ENCODE data around the gene ATG4A. TPM values are rescaled to one million over a fixed set of nuclear protein-coding genes. Genes with fewer than 3 reads are reported as not detected.

The ATG4A gene
- total and polyA plus RNA-seq, 9 of the 15 experiments (the other 6 are each of a cell fraction or from before 2014, with no cell fraction given): 7.3 to 24.5 (median 16.6) TPM

GRCh38 chrX:108088511-108088910 is 3.1 kb upstream of the ATG4A start (continued):
- TF ChIP-seq ZNF407 (IDR thresholded peaks at IDR 0.05; ENCODE audit: low read depth) (no peak), RFX1 (IDR thresholded peaks at IDR 0.05) (no peak), TOE1 (IDR thresholded peaks at IDR 0.05; ENCODE audit: borderline replicate concordance) (peak; percentile 55; the same call in 1 of the 2 replicates), TOE1 (CRISPR knock-in tag; IDR thresholded peaks at IDR 0.05; ENCODE audit: borderline replicate concordance, low read depth) (no peak), PATZ1 (CRISPR knock-in tag; IDR thresholded peaks at IDR 0.05; ENCODE audit: borderline replicate concordance) (no peak), NFXL1 (CRISPR knock-in tag; IDR thresholded peaks at IDR 0.05) (no peak), FOXK2 (conservative IDR thresholded peaks at IDR 0.05 in 1 of 2, IDR thresholded peaks at IDR 0.05 in 1 of 2; ENCODE audit: low read depth in 2 of 2) (peak; percentile 63 to 70; a peak in 3 of 4 replicates), E2F3 (CRISPR knock-in tag; IDR thresholded peaks at IDR 0.05) (no peak), STAT5A (IDR thresholded peaks at IDR 0.05; ENCODE audit: borderline replicate concordance, low read length) (peak; percentile 58; the same call in 1 of the 2 replicates), DLX4 (CRISPR knock-in tag; IDR thresholded peaks at IDR 0.05) (no peak), ZC3H8 (IDR thresholded peaks at IDR 0.05) (no peak), ZNF384 (IDR thresholded peaks at IDR 0.05; ENCODE audit: low read depth, low read length) (no peak), ZBED1 (IDR thresholded peaks at IDR 0.05) (no peak), ZNF140 (CRISPR knock-in tag; IDR thresholded peaks at IDR 0.05) (no peak), CHD4 (IDR thresholded peaks at IDR 0.05; ENCODE audit: insufficient read depth, insufficient replicate concordance, low read depth, low read length, poor library complexity, severe bottlenecking) (no peak), ZSCAN29 (IDR thresholded peaks at IDR 0.05) (no peak), YY1 (IDR thresholded peaks at IDR 0.05; ENCODE audit: borderline replicate concordance in 1 of 3, control insufficient read depth in 1 of 3, extremely low read depth in 1 of 3, insufficient read depth in 3 of 3, insufficient read length in 1 of 3, insufficient replicate concordance in 2 of 3, low read depth in 1 of 3, low read length in 2 of 3) (no peak), RBFOX2 (IDR thresholded peaks at IDR 0.05; ENCODE audit: low read depth, low read length) (no peak), MTA3 (IDR thresholded peaks at IDR 0.05; ENCODE audit: borderline replicate concordance) (0 out of 2 replicates have a peak, but pooled peaks have one; percentile 17)

All from K562 (cell line).